Fibroblast of lung (primary cell): ENCODE measurements around the gene NEUROG1.

ENCODE experiments used
- EZH2 ChIP-seq: IDR thresholded peaks from 2 replicates; pipeline ENCODE4 v1.5.1; 2012; ENCODE audit warnings: low read length, control low read depth, mild to moderate bottlenecking; ENCODE audit errors: missing control alignments
- TF ChIP-seq, protein P1 (sequence below), 2 donors: IDR thresholded peaks in 1 of 2; conservative IDR thresholded peaks in 1 of 2; 1 replicate in 1 of 2; 2 replicates in 1 of 2; pipeline ENCODE4 v1.5.1; 2011 to 2012; ENCODE audit warnings: low read length in 2 of 2, control low read depth in 1 of 2, inconsistent platforms in 1 of 2, low read depth in 1 of 2, mild to moderate bottlenecking in 1 of 2

DNA sequence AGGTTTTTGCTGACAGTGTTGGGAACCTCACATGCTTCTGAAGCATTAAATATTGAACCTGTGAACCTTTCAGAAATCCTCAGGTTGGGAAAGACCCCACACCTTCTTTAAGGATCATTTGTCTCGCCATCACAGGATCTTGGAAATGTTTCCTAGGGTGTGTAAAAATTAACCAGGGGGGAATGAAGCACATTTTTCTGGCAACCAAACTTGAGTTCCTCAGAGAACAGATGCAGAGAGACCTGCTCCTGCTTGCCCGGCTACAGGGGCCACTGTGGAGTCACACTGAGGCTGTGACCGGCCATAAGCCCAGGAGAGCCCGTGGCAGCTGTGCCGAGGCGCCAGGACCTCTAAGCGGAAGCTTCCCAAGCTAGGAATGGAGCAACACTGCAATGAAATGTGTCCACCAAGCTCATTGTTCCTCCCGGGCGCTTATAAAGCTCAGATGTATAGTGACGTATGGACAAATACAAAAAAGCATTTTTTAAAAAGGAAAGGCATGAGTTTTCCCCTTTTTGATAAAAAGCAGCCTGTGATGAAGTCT is 35.4 kb upstream of the NEUROG1 start:
- TF ChIP-seq, protein P1, sequence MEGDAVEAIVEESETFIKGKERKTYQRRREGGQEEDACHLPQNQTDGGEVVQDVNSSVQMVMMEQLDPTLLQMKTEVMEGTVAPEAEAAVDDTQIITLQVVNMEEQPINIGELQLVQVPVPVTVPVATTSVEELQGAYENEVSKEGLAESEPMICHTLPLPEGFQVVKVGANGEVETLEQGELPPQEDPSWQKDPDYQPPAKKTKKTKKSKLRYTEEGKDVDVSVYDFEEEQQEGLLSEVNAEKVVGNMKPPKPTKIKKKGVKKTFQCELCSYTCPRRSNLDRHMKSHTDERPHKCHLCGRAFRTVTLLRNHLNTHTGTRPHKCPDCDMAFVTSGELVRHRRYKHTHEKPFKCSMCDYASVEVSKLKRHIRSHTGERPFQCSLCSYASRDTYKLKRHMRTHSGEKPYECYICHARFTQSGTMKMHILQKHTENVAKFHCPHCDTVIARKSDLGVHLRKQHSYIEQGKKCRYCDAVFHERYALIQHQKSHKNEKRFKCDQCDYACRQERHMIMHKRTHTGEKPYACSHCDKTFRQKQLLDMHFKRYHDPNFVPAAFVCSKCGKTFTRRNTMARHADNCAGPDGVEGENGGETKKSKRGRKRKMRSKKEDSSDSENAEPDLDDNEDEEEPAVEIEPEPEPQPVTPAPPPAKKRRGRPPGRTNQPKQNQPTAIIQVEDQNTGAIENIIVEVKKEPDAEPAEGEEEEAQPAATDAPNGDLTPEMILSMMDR (conservative IDR thresholded peaks at IDR 0.05 in 1 of 2, IDR thresholded peaks at IDR 0.05 in 1 of 2; ENCODE audit: low read depth in 1 of 2, low read length in 2 of 2): no peak
- TF ChIP-seq EZH2: no peak
